Stimulated activated CD8-positive, alpha-beta memory T cell treated with anti-CD3 and anti-CD28 coated beads, Interleukin-2, amount 100 ng/mL, for 1 hour (primary cell): ENCODE measurements around the gene PLXNA4.

Experiments
- DNase-seq, 2 donors: peaks; one replicate each; pipeline ENCODE4 v3.0.0-alpha.2; 2020; ENCODE audit warnings: low read depth in 2 of 2

The PLXNA4 gene

GRCh38 chr7:132091706-132092105 lies 484.6 kb downstream of the PLXNA4 start:
- DNase-seq, result no peak

DNA sequence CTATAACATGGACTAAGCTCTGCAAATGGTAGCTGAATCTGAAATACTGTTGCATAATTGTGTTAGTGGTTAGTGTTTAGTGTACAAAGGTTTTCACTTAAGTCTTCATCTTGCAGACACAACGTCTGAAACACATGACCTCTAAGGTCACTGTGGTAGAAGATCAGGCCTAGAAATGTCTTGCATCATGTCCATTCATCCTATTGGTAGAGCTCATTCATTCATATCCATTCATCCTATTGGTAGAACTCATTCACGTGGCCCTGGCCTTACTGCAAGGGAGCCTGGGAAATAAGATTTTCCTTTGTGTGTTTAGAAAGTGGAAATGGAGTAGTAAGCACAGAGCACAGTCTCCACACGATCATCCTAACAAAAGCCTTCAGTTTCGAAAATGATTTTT lies 485.8 kb downstream of the PLXNA4 start:
- no peak for DNase-seq

DNA sequence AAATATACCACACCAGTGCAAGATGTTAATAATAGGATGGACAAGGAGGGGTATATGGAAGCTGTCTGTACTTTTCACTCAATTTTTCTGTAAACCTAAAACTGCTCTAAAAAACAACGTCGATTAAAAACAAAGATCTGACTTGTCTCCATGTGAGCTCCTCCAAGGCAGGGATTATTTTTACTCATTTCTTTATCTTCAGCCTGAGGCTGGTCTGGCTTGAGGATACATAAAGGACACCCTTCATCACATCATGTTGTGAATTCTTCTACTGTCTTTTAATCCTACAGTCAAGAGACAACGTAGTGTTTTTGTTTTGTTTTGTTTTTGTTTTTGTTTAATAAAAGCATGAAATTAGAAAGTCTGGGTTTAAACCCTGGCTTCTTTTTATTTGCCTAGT lies 486.9 kb downstream of the PLXNA4 start:
- DNase-seq, result no peak

DNA sequence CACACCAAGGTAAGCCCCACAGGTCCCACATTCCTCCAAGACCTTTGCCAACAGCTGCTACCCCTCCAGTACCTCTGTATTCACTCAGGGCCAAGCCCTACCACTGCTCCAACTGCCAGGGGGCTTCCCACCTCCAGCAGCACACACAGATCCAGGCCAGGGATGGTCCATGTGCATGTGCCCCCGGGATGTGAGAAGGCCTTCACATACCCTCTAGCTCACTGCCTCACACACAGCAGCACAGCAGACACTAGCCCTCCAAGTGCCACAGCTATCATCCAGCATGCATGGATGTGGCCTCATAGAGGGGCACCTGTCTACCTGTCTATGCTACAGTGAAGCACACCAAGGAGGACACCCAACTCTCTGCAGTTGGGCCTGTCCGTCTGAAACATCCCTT lies 488.8 kb downstream of the PLXNA4 start:
- DNase-seq, result no peak

DNA sequence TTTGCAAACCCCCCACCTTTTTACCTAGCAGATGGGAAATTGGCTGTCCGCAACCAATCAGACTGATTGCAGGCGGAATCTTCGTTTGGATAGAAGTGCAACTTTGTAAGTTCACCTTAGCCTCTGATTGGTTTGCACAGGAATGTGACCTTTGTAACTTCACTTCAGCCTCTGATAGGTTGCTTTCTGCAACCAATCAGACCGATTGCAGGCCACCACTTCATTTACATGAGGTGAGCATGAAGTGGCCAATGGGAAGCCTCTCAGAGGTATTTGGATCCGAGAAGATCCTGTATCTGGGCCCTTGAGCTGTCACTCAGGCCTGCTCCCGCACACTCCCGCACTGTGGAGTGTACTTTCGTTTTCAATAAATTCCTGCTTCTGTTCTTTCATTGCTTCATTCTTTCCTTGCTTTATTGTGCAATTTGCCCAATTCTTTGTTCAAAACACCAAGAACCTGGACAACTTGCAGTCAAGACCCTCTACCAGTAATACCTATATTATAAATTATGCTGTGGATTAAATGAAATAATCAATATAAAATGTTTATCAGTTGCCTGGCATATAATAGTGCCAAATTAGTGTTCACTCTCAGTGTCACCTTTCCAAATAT lies 491.4 kb downstream of the PLXNA4 start:
- DNase-seq, result no peak

DNA sequence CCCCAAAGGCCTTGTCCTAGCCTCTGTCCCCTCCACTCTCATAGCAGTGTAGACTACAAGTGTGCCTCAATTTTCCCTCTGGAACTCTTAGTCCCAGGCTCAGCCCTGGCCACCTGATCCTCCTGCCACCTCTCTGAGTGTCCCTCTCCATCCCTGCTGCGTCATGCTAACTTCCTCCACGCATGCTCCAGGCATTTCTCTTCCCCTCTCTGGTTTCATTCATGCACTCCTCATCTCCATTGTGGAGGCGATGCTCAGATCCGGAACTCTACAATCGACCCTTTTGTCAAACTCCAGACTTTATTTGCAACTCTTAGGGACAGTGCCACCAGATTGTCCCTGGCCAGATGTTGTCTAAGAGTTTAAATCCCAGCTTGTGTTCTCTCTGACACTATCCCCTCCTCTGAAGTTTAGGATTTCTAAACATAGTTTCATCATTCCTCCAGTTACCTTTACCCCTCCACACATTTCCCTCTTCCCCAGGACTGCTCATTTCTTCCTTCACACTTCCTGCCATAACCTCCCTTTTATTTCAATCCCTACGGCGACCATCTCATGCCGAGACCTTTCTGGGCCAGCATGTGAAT lies 492.6 kb downstream of the PLXNA4 start:
- DNase-seq, result no peak

GRCh38 chr7:132083126-132083525 lies 493.1 kb downstream of the PLXNA4 start:
- DNase-seq, result no peak

DNA sequence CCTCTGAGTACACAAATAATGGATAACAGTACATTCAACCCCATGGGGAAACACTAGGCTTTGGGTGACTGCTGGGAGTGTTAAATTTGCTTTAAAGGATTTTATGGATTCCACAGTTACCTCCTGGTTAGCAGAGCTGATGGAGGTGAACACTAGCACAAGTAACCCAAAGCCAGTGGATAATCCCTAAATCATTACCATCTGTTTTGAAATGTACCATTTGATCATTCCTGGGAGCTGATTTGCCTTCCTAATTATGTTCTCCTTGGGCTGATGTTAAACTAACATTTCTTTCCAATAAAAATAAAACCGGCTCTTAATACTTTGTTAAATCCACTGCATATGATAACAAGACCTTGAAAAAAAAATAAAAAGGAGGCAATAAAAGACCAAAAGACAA lies 493.9 kb downstream of the PLXNA4 start:
- no peak for DNase-seq

GRCh38 chr7:132081686-132082085 lies 494.6 kb downstream of the PLXNA4 start:
- no peak for DNase-seq

DNA sequence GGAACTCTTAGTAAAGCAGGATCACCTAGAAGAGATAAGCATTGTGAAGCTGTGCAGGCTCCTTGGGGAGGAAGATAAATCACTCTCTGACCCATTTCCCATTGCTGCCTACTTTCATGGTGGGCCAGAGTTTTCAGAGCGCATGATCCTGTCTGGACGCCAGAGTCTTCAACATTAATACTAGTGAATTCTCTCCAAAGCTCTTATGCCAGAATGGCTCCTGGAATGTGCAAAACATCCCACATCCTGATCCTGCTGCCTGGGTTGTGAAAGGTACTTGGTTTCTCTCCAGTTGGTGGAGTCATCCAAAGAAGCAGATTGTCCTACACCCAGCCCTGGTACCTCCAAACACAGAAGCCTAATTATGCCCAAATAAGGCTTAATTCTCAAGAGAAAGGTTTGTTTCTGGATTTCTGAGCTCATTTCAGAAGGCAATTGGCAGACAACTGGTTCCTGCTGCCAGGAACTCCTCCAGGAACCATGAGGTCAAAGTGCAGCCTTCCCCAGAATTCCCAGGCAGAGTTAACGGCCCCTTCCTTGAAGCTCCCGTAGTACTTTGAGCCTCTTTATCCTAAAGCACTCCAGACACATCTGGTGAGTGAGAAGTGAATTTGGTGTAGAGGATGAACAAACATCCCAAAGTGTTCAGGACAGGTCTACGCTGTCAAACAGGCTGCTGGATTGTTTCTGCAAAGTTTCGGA lies 495.2 kb downstream of the PLXNA4 start:
- no peak for DNase-seq

GRCh38 chr7:132080467-132080866 lies 495.8 kb downstream of the PLXNA4 start:
- no peak for DNase-seq

GRCh38 chr7:132078891-132079735 lies 497.2 kb downstream of the PLXNA4 start:
- no peak for DNase-seq

DNA sequence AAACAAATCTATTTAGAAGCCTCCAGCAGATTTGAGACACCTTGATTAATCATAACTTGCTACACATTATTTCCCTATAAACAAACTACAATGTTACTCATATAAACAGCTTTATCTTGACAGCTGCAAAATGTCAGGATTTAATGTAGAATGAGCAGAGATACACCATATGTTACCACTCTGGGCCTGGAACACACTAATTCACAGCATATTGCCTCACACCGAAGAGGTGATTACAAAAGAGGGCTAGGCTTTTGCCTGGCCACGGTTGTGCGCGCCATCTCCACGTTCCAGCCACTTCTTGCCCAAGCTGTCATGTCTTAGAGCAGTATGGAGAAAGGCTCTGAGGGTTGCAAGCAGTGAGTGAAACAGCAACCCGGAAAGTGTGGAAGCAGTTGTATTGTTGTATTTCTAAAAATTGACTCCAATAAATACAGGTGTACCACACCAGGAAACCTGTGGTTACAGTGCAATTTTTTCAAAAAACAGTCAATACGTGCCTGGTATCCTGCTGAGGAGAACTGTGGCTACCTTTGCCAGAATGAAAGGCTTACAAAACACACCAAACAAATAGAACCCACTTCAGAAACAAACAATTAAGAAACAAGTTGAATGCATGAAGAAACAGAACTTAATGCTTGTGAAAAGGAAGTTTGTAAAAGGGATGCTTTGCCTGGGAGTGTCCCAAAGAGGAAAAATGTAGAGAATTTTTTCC lies 498.1 kb downstream of the PLXNA4 start:
- DNase-seq, result no peak

DNA sequence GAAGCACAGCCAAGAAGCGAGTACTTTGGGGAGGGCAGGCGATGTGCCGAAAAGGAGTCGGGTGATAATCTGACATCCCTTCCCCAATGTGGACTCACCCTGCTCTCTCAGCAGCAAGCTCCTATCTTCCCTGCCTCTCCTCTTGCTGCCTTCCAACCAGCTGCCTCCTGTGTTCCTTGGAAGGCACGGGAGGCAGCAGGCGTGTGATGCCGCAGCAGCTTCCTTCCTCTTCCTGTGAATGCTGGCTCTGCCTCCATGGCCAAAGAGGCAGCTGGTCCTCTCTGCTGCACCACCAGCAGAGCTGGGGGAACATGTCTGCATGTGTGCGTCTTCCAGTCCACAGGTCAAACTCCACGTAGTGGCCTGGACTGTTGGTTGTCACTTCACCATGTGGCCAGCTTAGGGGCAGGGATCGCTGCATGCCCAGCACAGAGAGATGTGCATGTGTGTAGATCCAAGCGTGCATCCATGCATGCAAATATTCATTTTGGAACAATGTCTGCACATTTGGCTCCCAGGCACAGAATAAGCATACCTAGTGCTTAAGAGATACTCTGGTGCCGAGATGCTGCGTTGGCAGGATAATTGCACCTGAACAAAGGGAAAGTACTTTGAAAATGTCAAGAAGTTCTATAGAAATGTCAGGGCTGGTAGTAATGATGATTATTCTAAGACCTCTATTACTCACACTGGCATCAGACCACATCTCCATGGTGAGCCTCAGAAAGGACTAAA lies 499.8 kb downstream of the PLXNA4 start:
- DNase-seq, result no peak

- no peak for DNase-seq
Measured at GRCh38 chr7:132075515-132075914, 500.8 kb downstream of the PLXNA4 start.

DNA sequence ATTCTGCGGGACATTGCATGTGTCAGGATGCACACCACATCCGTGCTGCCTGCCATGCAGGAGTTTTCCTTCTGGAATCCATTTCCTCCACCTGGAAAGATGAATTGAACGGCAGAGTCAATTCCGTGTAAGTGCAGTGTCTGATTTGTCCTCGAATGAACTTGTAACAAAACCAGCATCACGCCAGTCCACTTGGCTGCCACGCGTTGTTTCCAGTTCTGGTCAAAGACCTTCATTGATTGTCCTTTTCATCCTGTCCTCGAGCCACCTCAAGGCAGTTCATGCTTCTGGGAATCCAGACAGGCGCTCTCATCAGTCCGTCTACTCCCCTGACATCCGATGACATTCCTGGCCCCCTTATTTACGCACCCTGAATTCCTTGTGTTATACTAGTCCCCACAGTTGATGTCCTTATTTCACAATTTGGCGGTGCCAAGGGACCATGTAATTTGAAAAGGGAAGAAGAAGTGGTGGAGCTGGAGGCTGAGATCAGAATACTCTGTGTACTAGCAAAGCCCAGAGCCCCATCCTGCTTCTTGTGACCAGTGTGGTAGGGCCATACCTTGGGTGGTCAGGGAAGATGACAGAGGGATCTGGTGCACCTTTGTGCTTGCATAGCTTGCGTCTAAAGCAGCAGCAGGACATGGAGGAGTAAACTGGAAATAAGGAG lies 502.2 kb downstream of the PLXNA4 start:
- DNase-seq, result no peak
